Ovary (tissue), 9 donors: Measurements from ENCODE around the gene TAF3. TPM values are rescaled to one million over a fixed set of nuclear protein-coding genes. Genes with fewer than 3 reads are reported as not detected.

ENCODE experiments used
- DNase-seq, 5 donors: peaks; one replicate each; pipeline ENCODE4 v3.0.0-alpha.2; 2019 to 2020
- H3K27ac ChIP-seq, 2 donors: fragments of 200-600 bp; one replicate each; pipeline versions ENCODE4 v1.5.1 to v1.8.0; 2019 to 2022
- H3K27me3 ChIP-seq: fragments of 200-600 bp; one replicate; pipeline ENCODE4 v1.8.0; 2022
- H3K36me3 ChIP-seq: fragments of 200-600 bp; sonication (generic); one replicate; pipeline ENCODE4 v1.5.1; 2019
- H3K4me1 ChIP-seq: one replicate; pipeline ENCODE4 v1.8.1; 2013; ENCODE audit warnings: mild to moderate bottlenecking, moderate library complexity; ENCODE audit not compliant: insufficient read depth
- H3K4me3 ChIP-seq: fragments of 200-600 bp; sonication (generic); one replicate; pipeline ENCODE4 v1.5.1; 2017
- H3K9me3 ChIP-seq, 2 donors: fragments of 200-600 bp in 1 of 2; sonication (generic) in 1 of 2; one replicate each; pipeline versions ENCODE4 v1.5.1 to v1.8.1; 2013 to 2019; ENCODE audit warnings: mild to moderate bottlenecking in 1 of 2, moderate library complexity in 1 of 2
- EP300 ChIP-seq: sonication (generic); formaldehyde crosslinking; IDR thresholded peaks from one replicate; pipeline ENCODE4 v1.6.1; 2017; ENCODE audit warnings: antibody characterized with exemption
- POLR2A ChIP-seq: fragments of 450-650 bp; IDR thresholded peaks from one replicate; pipeline ENCODE4 v1.6.1; 2017; ENCODE audit warnings: antibody characterized with exemption, mild to moderate bottlenecking, moderate library complexity
- WGBS, 3 donors: extraction: QIAGEN DNeasy Blood & Tissue Kit in 1 of 3; methylation state at CpG; one replicate each; pipeline versions ENCODE4 v1.1.5 to v1.1.7; 2013 to 2017; 5-methylcytosine and 5-hydroxymethylcytosine counted together
- intact Hi-C, 4 donors: fragments of 100-400 bp; cut with DNase I; formaldehyde crosslinking; loops; one replicate each; pipeline versions ENCODE4 v1.11.0 to v1.15.1; 2022 to 2023
- polyA plus RNA-seq, 2 donors: library from polyadenylated mRNA; stranded (reverse); fragments of 200-250 nt in 1 of 2; fragments of 350-450 nt in 1 of 2; fragmentation: Illumina TruSeq in 1 of 2; extraction: RNeasy Lipid Tissue Mini Kit (QIAGEN cat#74804) in 1 of 2; gene quantifications; one replicate each; pipeline ENCODE4 v1.2.3, GENCODE V29; 2013 to 2014
- total RNA-seq, 7 donors: library from RNA; depleted of rRNA in 2 of 7; stranded (reverse); fragments of >200 nt in 2 of 7; fragmentation: NEBNext Ultra II Directional in 3 of 7; extraction: Animal tissue kit (Norgen Biotek cat#: 25700) in 3 of 7; gene quantifications; one replicate each; pipeline versions ENCODE4 v1.1.0 to v1.2.4, GENCODE V29; 2016 to 2023
- TF ChIP-seq, protein P1 (sequence below), 3 donors: fragments of 450-650 bp in 2 of 3; fragments of 200-600 bp in 1 of 3; IDR thresholded peaks; one replicate each; pipeline versions ENCODE4 v1.5.1 to v1.8.0; 2016 to 2022; ENCODE audit warnings: antibody characterized with exemption in 3 of 3, mild to moderate bottlenecking in 1 of 3
- donor health status: DM: no; HTN: no; CAD: no; lungs with moderate emphysema.
- donor health status: DM: no; HTN: no; CAD: no.
- donor health status: Bipolar disorder and iron deficiency.
- donor health status: DM: yes; HTN: yes; CAD: no.
- donor health status: DM: no; HTN: no; CAD: no.
- donor health status: DM: yes; HTN: yes; CAD: no.

Gene TAF3
- total and polyA plus RNA-seq, 9 donors = 7.1 to 15.9 (median 11.8) TPM

DNA sequence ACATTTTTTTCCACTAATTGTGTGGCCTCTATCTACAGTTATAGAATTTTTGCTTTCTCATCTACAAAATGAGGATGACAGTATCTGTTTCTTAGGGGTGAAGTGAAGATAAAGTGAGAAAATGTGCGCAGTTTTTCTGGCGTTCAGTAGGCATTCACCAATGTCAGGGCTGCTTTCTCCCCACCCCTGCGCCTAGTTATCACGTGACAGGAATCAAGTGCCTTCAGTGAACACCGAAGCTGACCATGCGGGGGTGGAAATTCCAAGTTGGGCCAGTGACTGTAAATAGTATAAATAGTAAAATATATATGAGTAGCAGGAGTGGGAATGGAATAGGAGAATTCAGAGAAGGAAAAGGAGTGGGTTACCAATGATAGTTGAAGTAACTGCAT lies 77.4 kb downstream of the TAF3 start:
- H3K27me3 ChIP-seq = no peaks in the 10 kb centered on the region
- H3K4me1 ChIP-seq = no peaks in the 10 kb centered on the region
- H3K36me3 ChIP-seq = no peaks in the 10 kb centered on the region
- TF ChIP-seq POLR2A = no peak
- no peak for TF ChIP-seq EP300
- TF ChIP-seq, protein P1, sequence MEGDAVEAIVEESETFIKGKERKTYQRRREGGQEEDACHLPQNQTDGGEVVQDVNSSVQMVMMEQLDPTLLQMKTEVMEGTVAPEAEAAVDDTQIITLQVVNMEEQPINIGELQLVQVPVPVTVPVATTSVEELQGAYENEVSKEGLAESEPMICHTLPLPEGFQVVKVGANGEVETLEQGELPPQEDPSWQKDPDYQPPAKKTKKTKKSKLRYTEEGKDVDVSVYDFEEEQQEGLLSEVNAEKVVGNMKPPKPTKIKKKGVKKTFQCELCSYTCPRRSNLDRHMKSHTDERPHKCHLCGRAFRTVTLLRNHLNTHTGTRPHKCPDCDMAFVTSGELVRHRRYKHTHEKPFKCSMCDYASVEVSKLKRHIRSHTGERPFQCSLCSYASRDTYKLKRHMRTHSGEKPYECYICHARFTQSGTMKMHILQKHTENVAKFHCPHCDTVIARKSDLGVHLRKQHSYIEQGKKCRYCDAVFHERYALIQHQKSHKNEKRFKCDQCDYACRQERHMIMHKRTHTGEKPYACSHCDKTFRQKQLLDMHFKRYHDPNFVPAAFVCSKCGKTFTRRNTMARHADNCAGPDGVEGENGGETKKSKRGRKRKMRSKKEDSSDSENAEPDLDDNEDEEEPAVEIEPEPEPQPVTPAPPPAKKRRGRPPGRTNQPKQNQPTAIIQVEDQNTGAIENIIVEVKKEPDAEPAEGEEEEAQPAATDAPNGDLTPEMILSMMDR (IDR thresholded peaks at IDR 0.05) = no peak
- DNase-seq = no peak
- no peaks in the 10 kb centered on the region for H3K9me3 ChIP-seq
- no peak overlapping the region for H3K27ac ChIP-seq
- 75 to 90% (median 80%) methylated on average over 6 of the region's 6 CpGs for WGBS, 3 donors
- intact Hi-C loops = no loop called here
- H3K4me3 ChIP-seq = no peak overlapping the region

DNA sequence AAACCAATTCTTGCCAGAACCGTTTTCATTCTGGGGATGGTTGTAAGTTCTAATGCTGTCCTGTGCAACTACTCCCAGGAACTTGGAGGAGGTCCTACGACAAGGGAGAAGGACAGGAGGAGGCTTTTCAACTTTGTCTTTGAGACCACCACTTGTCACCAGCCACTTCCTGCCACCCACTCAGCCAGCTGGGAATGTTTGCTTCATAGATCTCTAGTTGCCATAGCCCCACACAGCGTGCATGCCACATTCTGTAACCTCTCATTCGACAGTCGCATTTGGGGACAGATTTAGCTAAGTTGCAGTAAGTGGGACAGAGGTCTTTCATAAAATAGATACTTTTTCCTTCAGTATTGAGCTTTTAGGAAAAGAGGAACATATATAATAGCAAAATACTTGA lies 78.0 kb downstream of the TAF3 start:
- Histone ChIP-seq H3K27ac (no peak overlapping the region), H3K27me3 (no peaks in the 10 kb centered on the region), H3K9me3 (no peaks in the 10 kb centered on the region), H3K4me3 (no peak overlapping the region), H3K4me1 (no peaks in the 10 kb centered on the region), H3K36me3 (no peaks in the 10 kb centered on the region)
- intact Hi-C loops = no loop called here
- DNase-seq = no peak
- no peak for TF ChIP-seq EP300
- no peak for TF ChIP-seq POLR2A
- TF ChIP-seq, protein P1 (IDR thresholded peaks at IDR 0.05) = no peak
- 91 to 93% (median 93%) methylated on average over 5 of the region's 5 CpGs for WGBS, 3 donors

DNA sequence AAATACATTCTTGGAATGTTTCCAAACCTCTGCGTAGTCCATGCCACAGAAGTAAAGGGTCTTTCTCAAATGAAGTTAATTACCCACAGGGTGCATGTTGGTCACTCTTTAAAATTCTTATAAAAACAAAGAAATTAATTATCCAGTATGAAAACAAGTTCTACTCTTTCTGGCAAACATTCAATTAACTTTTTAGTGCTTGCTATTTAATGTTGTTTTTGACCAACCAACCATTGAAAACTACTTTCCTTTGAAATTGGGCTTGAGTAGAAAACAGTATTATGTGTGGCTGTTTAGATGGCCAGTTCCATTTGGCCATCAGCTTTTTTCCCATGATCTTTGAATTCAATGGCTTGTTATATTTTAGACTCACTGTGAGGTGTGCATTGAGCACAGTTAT lies 83.0 kb downstream of the TAF3 start:
- H3K36me3 ChIP-seq = no peaks in the 10 kb centered on the region
- no peak overlapping the region for H3K27ac ChIP-seq
- no peaks in the 10 kb centered on the region for H3K27me3 ChIP-seq
- TF ChIP-seq POLR2A (no peak), EP300 (no peak)
- TF ChIP-seq, protein P1 (IDR thresholded peaks at IDR 0.05) = no peak
- no peak for DNase-seq
- no peaks in the 10 kb centered on the region for H3K4me1 ChIP-seq
- H3K4me3 ChIP-seq = no peak overlapping the region
- intact Hi-C loops = no loop called here
- H3K9me3 ChIP-seq = no peaks in the 10 kb centered on the region
- WGBS, 3 donors = 94 to 98% (median 98%) methylated on average over 1 of the region's 1 CpG

DNA sequence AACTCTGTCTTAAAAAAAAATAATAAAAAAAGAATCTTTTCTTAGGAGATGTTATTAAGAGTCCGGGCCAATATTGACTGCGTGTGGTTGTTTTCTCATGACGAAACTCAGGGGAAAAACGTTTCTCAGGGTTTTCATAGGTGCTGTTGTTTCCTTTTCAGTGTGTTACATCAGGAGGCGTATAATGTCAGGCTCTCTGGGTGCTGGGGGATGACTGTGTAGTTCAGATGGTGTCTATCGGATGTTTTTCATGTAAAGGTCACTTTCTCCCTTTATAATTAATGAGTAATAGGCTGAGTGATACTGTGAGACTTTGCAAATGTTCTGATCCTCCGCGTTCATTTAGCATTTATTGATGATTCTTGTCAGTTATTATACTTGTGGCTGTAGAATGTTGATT lies 84.1 kb downstream of the TAF3 start:
- Histone ChIP-seq H3K9me3 (no peaks in the 10 kb centered on the region), H3K27ac (no peak overlapping the region), H3K36me3 (no peaks in the 10 kb centered on the region), H3K4me1 (no peaks in the 10 kb centered on the region), H3K27me3 (no peaks in the 10 kb centered on the region), H3K4me3 (no peak overlapping the region)
- 86 to 97% (median 92%) methylated on average over 8 of the region's 8 CpGs for WGBS, 3 donors
- DNase-seq = no peak
- intact Hi-C loops = no loop called here
- TF ChIP-seq, protein P1 (IDR thresholded peaks at IDR 0.05) = no peak
- TF ChIP-seq POLR2A (no peak), EP300 (no peak)

DNA sequence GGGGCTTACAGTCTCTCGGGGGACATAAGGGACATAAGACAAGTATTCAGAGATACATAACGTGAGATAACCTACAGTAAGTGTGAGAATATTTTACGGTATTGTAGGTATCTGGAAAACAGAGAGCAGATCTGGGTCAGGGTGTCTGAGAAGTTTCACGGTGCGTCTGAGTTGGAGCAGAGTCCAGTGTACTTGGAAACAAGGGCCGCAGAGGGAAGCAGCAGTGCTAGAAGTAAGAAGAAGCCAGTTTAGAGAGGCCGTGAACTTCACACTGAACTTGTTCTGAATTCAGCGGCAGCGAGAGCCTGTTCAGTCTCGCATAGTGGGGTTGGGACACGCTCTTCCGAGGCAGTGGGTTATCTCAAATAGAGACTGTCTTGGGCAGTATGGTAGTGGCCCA lies 85.5 kb downstream of the TAF3 start:
- Histone ChIP-seq H3K4me1 (no peaks in the 10 kb centered on the region), H3K36me3 (no peaks in the 10 kb centered on the region), H3K27me3 (no peaks in the 10 kb centered on the region), H3K27ac (no peak overlapping the region), H3K4me3 (no peak overlapping the region), H3K9me3 (no peaks in the 10 kb centered on the region)
- WGBS, 3 donors = 94 to 96% (median 96%) methylated on average over 12 of the region's 12 CpGs
- TF ChIP-seq EP300 (no peak), POLR2A (no peak)
- TF ChIP-seq, protein P1 (IDR thresholded peaks at IDR 0.05) = no peak
- no peak for DNase-seq
- intact Hi-C loops = no loop called here
